NCI-H187 (cell line): Measurements from ENCODE around the gene WHRN.
A peak's percentile ranks its signal among the peaks of the same experiment; 100 is the strongest.

ENCODE experiments used
- DNase-seq, 2 experiments: peaks; one replicate each; lab custom pipeline; 2025; lab: John Stamatoyannopoulos, UW

The WHRN gene

DNA sequence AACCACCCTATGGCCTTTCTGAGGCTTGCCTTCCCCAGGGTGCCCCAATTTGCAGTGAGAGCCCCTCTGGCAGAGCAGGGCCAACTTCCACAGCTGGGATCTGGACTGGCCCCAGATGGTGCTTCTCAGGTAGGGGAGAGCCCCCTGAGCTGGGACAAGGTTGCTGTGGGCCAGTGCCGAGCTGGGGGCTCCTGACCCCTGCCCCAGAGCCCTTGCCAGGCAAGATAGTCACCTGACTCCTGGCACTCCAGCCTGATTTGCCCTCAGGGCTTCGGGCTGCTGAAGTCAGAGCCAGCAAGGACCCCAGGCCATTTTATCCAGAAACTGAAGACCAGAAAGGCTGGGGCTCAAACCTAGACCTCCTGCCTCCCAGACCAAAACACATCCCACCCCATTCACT lies 84.1 kb downstream of the WHRN start:
- no peak for DNase-seq

GRCh38 chr9:114419796-114420195 lies 85.5 kb downstream of the WHRN start:
- DNase-seq, result no peak

GRCh38 chr9:114418053-114418452 lies 87.2 kb downstream of the WHRN start:
- no peak for DNase-seq

DNA sequence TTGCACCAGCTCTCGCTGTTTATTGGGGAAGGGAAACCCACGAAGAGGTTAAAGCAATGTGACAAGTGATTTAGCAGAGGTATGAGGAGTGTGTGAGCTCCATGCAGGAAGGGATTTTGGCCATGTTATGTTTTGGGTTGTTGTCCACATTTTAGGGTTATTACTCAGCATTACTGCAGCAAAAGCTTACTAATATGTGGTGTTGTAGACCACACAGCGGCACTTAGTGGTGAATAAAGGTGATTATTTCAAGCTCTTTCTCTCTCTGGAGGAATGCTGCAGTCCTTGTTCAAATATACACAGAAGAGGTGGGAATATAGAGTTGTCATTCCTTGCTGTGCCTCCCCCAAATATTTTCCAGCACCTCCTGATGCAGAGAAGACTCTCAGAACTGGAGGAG lies 87.8 kb downstream of the WHRN start:
- DNase-seq, result no peak

- no peak for DNase-seq
Observed at GRCh38 chr9:114416906-114417305, 88.4 kb downstream of the WHRN start.

GRCh38 chr9:114416290-114416689 lies 89.0 kb downstream of the WHRN start:
- DNase-seq, result no peak

- no peak for DNase-seq
Observed at GRCh38 chr9:114414346-114414745, 90.9 kb downstream of the WHRN start.

- DNase-seq, result no peak
Observed at GRCh38 chr9:114413861-114414301, 91.4 kb downstream of the WHRN start.

DNA sequence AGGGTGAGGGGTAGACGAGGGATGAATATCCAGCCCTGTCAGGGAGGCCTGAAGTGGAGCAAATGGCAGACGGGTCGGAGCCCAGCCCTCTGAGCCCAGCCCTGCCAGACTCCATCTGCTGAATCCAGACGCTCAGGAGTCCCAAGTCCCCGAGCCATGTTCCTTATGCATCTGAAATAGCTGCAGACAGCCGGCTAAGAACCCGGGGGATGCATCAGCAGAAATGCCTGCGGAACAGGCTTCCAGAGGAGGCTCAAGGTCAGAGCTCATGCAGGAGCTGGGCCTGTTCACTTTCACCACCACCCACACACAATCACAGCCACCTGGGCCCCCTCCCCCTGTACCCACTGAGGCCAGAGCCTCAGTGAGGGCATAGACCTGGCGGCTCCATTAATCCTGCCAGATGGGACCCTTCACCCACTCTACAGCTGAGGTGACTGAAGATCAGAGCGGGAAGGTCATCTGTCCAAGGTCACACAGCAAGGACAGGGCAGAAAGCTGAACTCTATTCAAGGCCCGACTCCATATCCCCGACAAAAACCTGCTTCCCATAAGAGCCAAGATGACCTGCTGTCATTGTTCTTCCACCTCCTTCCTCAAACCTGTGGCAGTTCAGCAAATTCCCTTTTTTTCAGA lies 93.1 kb downstream of the WHRN start:
- DNase-seq, result no peak

DNA sequence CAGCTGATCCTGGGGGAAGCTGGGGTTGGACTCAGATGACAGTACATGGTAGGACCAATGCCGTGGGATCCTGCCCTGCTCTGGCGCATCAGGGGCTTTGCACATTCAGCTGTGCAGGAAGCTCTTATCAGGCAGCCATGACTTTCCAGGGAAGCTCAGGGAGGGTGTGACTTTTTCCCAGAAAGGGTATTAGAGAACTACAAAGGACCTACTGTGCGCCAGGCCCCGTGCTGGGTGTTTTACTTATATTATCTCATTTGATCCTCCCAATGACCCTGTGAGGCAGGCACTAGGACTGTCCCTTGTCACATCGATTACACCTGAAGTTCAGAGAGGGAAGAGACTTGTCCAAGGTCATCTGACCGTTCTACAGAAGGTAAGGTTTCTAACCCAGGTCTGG lies 93.8 kb downstream of the WHRN start:
- no peak for DNase-seq

GRCh38 chr9:114410910-114411309 lies 94.4 kb downstream of the WHRN start:
- DNase-seq, result no peak

- no peak for DNase-seq
Observed at GRCh38 chr9:114409842-114410241, 95.4 kb downstream of the WHRN start.

DNA sequence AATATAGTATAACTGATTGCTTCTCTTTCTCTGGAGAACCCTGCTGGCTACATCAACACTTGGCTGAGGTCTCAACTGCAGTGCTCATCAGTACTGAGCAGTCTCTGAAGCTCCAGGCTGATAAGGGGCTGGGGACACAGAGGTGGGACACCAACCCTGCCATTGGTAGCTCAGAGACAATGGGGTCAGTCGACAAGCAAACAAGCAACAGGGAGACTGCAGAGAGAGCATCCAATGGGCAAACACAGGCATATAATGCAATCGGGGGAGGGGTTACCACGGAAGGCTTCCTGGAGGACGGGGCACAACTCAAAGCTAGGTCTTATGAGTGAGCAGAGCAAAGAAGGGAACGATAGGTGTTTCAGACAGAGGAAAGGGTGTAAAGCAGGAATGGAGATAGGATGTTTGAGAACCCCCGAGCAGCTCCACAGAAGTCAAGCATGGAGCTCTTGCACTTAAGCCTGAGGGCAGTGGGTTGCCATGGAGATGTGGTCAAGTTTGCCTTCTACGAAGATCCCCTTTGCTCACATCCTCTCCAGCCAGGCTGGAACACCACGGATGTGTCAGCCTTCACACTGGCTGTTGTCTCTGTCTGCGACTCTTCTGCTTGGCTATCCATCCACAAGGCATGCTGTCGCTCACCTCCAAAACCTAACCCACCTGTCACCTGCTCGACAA lies 96.0 kb downstream of the WHRN start:
- DNase-seq, result no peak

GRCh38 chr9:114408645-114409044 lies 96.6 kb downstream of the WHRN start:
- DNase-seq, result no peak

- no peak for DNase-seq
Observed at GRCh38 chr9:114407889-114408288, 97.4 kb downstream of the WHRN start.

GRCh38 chr9:114406441-114406840 lies 98.8 kb downstream of the WHRN start:
- no peak for DNase-seq

GRCh38 chr9:114405294-114406034 lies 99.8 kb downstream of the WHRN start:
- peak; percentile 25 to 31 for DNase-seq

GRCh38 chr9:114404531-114404930 lies 100.7 kb downstream of the WHRN start:
- no peak for DNase-seq

DNA sequence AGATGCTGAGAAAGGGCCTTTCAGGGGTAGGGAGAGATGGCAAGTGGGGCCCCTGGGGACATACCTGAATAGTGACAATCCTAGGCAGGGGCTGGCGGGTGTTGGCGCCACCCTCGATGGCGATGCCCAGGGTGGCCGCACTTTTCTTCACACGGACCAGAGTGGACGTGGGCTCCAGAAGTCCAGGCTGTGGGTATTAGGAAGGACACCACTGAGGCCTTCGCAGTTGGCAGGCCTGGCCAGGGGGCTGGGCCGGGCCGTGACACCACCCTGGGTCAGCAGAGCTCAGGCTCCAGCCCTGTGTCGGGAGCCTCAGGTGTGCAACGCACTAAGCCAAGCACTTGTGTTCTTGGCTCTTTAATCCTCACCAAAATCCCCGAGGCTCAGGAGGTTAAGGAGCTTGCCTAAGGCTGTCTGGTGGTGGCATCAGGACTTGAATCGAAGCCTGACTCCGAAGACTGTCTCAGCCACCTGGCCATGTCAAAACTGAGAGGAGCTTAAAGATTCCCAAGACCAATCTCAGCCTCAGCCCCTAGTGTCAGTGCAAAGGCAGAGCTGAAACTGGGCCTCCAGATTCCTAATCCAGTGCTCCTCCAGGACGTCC lies 102.0 kb downstream of the WHRN start:
- no peak for DNase-seq

DNA sequence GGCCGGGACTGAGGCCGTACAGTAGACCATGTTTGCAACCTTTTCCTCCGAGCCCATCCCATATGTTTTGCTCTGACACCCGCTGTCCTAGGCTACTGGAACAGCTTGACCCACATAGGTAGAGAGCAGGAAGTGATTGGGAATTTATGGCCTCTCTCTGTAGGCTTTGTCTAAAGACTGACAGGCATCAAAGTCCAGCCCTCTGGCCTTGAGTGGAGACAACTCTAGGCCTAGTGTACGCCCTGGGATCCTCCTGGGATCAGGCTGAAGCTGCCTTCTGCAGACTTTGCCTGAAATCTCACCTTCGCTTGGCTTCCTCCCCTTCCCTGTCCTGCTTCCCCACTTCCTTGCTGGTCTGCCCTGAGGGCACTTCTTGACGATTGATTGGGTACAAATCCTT lies 103.9 kb downstream of the WHRN start:
- no peak for DNase-seq

DNA sequence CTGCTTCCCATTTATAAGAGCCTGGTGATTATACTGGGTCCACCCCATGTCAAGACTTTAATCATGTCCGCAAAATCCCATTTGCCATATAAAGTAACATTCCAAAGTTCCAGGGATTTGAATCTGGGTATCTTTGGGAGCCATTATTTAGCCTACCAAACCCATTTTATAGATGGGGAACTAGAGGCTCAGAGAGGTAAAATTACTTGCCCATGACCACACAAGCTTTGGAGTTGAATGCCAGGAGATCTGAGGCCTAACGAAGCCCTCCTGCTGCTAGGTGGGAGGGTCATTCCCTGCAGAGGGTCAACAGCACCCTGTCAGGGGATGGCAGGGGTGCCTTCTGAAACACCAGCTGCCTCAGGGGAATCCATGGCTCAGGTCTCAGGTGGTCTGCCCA lies 104.5 kb downstream of the WHRN start:
- no peak for DNase-seq

- no peak for DNase-seq
Observed at GRCh38 chr9:114400219-114400618, 105.1 kb downstream of the WHRN start.

GRCh38 chr9:114399381-114399780 lies 105.9 kb downstream of the WHRN start:
- no peak for DNase-seq
